ENCODE data around the gene AIG1.

AIG1 gene

GRCh38 chr6:143205585-143205984 is 144.9 kb downstream of the AIG1 start:
- H3K4me3 ChIP-seq (ENCODE audit: low read length in 2 of 2): no peak overlapping the region
- no peaks in the 10 kb centered on the region for H3K36me3 ChIP-seq (ENCODE audit: control insufficient read depth in 2 of 2, insufficient read depth in 2 of 2, low read length in 2 of 2)
- H3K27me3 ChIP-seq (ENCODE audit: control insufficient read depth in 1 of 2, insufficient read depth in 2 of 2, low read length in 2 of 2): no peaks in the 10 kb centered on the region
- H3K9me3 ChIP-seq (ENCODE audit: control insufficient read depth in 2 of 2, low read length in 2 of 2): peaks cover 0 to 3% of the 10 kb centered on the region in 2 donors
- no peak overlapping the region for H3K9ac ChIP-seq (ENCODE audit: low read length in 2 of 2)
- H3K27ac ChIP-seq (ENCODE audit: low read length): no peak overlapping the region
- H3K4me1 ChIP-seq (ENCODE audit: control insufficient read depth, insufficient read depth, low read length): no peaks in the 10 kb centered on the region

DNA sequence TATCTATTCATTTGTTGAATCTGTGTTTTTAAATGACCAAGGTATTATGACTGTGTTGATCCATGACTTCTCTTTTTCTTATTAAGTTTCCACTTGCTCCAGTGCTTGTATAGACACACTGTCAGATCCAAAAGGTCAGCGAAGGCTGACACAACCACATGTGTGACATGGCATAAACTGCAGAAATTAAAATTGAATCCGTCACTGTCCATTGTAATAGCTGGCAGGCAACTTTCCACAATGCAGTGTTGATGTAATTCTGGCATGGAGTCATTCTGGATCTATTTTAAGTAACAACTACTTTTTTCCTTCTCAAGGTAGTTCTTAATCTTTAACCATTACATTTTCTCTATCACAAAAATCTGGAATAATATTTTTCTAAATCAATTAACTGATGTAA is 145.3 kb downstream of the AIG1 start:
- Histone ChIP-seq H3K27ac (ENCODE audit: low read length) (no peak overlapping the region), H3K36me3 (ENCODE audit: control insufficient read depth in 2 of 2, insufficient read depth in 2 of 2, low read length in 2 of 2) (no peaks in the 10 kb centered on the region), H3K4me3 (ENCODE audit: low read length in 2 of 2) (no peak overlapping the region), H3K9ac (ENCODE audit: low read length in 2 of 2) (no peak overlapping the region), H3K9me3 (ENCODE audit: control insufficient read depth in 2 of 2, low read length in 2 of 2) (peaks cover 0 to 3% of the 10 kb centered on the region in 2 donors), H3K27me3 (ENCODE audit: control insufficient read depth in 1 of 2, insufficient read depth in 2 of 2, low read length in 2 of 2) (no peaks in the 10 kb centered on the region), H3K4me1 (ENCODE audit: control insufficient read depth, insufficient read depth, low read length) (no peaks in the 10 kb centered on the region)

DNA sequence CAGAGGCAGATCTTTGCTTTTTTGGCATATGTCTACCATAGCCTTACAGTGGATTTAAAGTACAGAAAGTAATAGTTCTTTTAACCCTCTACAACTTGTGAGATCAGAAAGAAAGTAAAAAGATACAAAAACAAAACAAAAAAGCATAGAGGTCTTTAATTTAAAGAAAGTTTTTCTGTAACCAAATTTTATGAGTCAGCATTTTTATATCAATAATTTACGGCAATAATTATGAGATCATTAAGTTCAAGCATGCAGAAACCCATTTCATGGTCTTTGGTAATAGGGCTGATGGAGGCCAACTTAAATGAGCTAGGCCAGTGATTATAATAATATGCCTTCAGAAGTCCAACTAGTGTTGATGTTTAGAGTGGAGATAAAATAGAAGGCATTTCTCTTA is 145.9 kb downstream of the AIG1 start:
- Histone ChIP-seq H3K27ac (ENCODE audit: low read length) (no peak overlapping the region), H3K36me3 (ENCODE audit: control insufficient read depth in 2 of 2, insufficient read depth in 2 of 2, low read length in 2 of 2) (no peaks in the 10 kb centered on the region), H3K9me3 (ENCODE audit: control insufficient read depth in 2 of 2, low read length in 2 of 2) (peaks cover 0 to 3% of the 10 kb centered on the region in 2 donors), H3K27me3 (ENCODE audit: control insufficient read depth in 1 of 2, insufficient read depth in 2 of 2, low read length in 2 of 2) (no peaks in the 10 kb centered on the region), H3K4me1 (ENCODE audit: control insufficient read depth, insufficient read depth, low read length) (no peaks in the 10 kb centered on the region), H3K9ac (ENCODE audit: low read length in 2 of 2) (no peak overlapping the region), H3K4me3 (ENCODE audit: low read length in 2 of 2) (no peak overlapping the region)

- H3K27ac ChIP-seq (ENCODE audit: low read length): no peak overlapping the region
- H3K36me3 ChIP-seq (ENCODE audit: control insufficient read depth in 2 of 2, insufficient read depth in 2 of 2, low read length in 2 of 2): no peaks in the 10 kb centered on the region
- H3K27me3 ChIP-seq (ENCODE audit: control insufficient read depth in 1 of 2, insufficient read depth in 2 of 2, low read length in 2 of 2): no peaks in the 10 kb centered on the region
- H3K9ac ChIP-seq (ENCODE audit: low read length in 2 of 2): no peak overlapping the region
- no peaks in the 10 kb centered on the region for H3K9me3 ChIP-seq (ENCODE audit: control insufficient read depth in 2 of 2, low read length in 2 of 2)
- no peaks in the 10 kb centered on the region for H3K4me1 ChIP-seq (ENCODE audit: control insufficient read depth, insufficient read depth, low read length)
- H3K4me3 ChIP-seq (ENCODE audit: low read length in 2 of 2): no peak overlapping the region
Measured at GRCh38 chr6:143210420-143210819, 149.7 kb downstream of the AIG1 start.

DNA sequence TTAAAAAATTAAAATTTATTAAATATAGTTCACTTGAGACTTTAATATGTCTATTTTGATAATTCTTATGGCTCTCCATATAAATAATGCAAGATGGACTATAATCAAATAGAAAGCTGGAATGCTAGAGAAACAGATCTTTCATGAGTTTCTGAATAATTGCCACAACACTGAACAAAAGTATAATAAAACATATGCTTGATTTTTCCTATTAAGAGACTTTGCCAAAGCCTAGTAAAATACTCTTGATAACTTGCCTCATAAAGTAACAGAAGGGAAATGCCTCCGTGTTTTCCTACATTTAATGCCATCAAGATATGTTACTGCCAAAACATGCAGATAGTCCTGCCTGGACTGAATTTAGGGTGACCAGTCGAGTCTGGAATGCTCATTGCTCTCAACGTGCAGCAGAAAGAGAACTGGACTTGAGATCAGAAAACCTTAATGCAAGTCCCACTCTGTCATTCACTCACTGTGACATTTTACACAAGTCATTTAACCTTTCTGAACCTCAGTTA is 153.2 kb downstream of the AIG1 start:
- H3K36me3 ChIP-seq (ENCODE audit: control insufficient read depth in 2 of 2, insufficient read depth in 2 of 2, low read length in 2 of 2): no peaks in the 10 kb centered on the region
- no peaks in the 10 kb centered on the region for H3K27me3 ChIP-seq (ENCODE audit: control insufficient read depth in 1 of 2, insufficient read depth in 2 of 2, low read length in 2 of 2)
- H3K4me1 ChIP-seq (ENCODE audit: control insufficient read depth, insufficient read depth, low read length): no peaks in the 10 kb centered on the region
- H3K9me3 ChIP-seq (ENCODE audit: control insufficient read depth in 2 of 2, low read length in 2 of 2): no peaks in the 10 kb centered on the region
- no peak overlapping the region for H3K27ac ChIP-seq (ENCODE audit: low read length)
- H3K4me3 ChIP-seq (ENCODE audit: low read length in 2 of 2): no peak overlapping the region
- no peak overlapping the region for H3K9ac ChIP-seq (ENCODE audit: low read length in 2 of 2)

DNA sequence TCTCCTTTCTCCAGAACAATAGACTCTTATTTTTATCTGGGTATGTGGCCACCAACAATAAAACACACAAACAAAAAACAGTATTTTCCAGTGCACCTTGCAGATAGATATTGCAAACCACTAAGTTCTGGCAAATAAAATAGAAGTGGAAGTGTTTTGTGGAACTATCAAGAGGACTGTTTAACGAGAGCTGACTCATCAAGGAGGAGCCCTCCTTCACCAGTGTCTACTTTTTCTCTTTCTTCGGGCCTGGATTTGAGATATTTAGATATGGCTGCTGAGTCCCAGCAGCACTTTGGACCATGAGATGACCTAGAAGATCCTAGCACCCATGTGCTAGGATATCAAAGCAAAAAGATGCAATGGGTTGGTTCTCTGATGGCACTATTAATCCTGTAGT is 154.7 kb downstream of the AIG1 start:
- no peak overlapping the region for H3K27ac ChIP-seq (ENCODE audit: low read length)
- no peak overlapping the region for H3K9ac ChIP-seq (ENCODE audit: low read length in 2 of 2)
- no peaks in the 10 kb centered on the region for H3K27me3 ChIP-seq (ENCODE audit: control insufficient read depth in 1 of 2, insufficient read depth in 2 of 2, low read length in 2 of 2)
- peaks cover 3% of the 10 kb centered on the region for H3K4me1 ChIP-seq (ENCODE audit: control insufficient read depth, insufficient read depth, low read length)
- H3K36me3 ChIP-seq (ENCODE audit: control insufficient read depth in 2 of 2, insufficient read depth in 2 of 2, low read length in 2 of 2): no peaks in the 10 kb centered on the region
- no peak overlapping the region for H3K4me3 ChIP-seq (ENCODE audit: low read length in 2 of 2)
- H3K9me3 ChIP-seq (ENCODE audit: control insufficient read depth in 2 of 2, low read length in 2 of 2): no peaks in the 10 kb centered on the region

DNA sequence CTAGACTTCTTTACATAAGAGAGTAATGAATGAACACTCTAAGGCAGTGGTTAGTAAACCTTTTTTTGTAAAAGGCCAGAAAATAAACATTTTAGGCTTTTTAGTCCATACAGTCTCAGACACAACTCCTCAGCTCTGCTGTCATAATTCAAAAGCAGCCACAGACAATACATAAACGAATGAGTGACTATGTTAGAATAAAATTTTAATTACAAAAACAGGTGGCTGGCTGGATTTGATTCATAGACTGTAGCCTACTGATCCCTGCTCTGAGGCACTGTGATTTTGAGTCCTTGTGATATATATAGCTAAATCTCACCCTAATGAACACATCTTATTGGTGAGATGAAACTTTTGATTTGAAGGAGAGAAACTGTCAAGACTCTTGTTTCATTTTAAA is 155.1 kb downstream of the AIG1 start:
- no peaks in the 10 kb centered on the region for H3K27me3 ChIP-seq (ENCODE audit: control insufficient read depth in 1 of 2, insufficient read depth in 2 of 2, low read length in 2 of 2)
- no peaks in the 10 kb centered on the region for H3K36me3 ChIP-seq (ENCODE audit: control insufficient read depth in 2 of 2, insufficient read depth in 2 of 2, low read length in 2 of 2)
- no peak overlapping the region for H3K9ac ChIP-seq (ENCODE audit: low read length in 2 of 2)
- H3K27ac ChIP-seq (ENCODE audit: low read length): no peak overlapping the region
- peaks cover 3% of the 10 kb centered on the region for H3K4me1 ChIP-seq (ENCODE audit: control insufficient read depth, insufficient read depth, low read length)
- H3K4me3 ChIP-seq (ENCODE audit: low read length in 2 of 2): no peak overlapping the region
- no peaks in the 10 kb centered on the region for H3K9me3 ChIP-seq (ENCODE audit: control insufficient read depth in 2 of 2, low read length in 2 of 2)

DNA sequence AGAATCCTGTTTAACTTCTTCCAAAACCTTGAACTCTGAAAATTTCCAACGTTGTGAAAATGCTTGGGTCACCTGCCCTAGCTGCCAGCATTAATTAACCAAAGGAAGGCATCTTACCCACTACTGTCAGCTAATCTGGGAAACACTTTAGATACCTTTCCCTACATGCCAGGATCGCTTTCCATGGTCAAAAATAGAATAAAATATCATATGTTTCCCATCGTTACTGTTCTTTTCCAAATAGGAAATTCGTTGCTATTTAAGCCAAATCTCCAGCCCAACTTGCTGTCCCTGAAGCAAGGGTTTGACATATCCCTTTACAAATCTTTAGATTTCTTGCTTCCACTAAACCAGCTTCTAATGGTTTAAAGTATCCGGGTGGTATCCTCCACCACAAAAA is 157.5 kb downstream of the AIG1 start:
- no peak overlapping the region for H3K27ac ChIP-seq (ENCODE audit: low read length)
- H3K9ac ChIP-seq (ENCODE audit: low read length in 2 of 2): no peak overlapping the region
- no peaks in the 10 kb centered on the region for H3K27me3 ChIP-seq (ENCODE audit: control insufficient read depth in 1 of 2, insufficient read depth in 2 of 2, low read length in 2 of 2)
- H3K4me1 ChIP-seq (ENCODE audit: control insufficient read depth, insufficient read depth, low read length): peaks cover 19% of the 10 kb centered on the region
- no peaks in the 10 kb centered on the region for H3K36me3 ChIP-seq (ENCODE audit: control insufficient read depth in 2 of 2, insufficient read depth in 2 of 2, low read length in 2 of 2)
- no peak overlapping the region for H3K4me3 ChIP-seq (ENCODE audit: low read length in 2 of 2)
- H3K9me3 ChIP-seq (ENCODE audit: control insufficient read depth in 2 of 2, low read length in 2 of 2): no peaks in the 10 kb centered on the region

DNA sequence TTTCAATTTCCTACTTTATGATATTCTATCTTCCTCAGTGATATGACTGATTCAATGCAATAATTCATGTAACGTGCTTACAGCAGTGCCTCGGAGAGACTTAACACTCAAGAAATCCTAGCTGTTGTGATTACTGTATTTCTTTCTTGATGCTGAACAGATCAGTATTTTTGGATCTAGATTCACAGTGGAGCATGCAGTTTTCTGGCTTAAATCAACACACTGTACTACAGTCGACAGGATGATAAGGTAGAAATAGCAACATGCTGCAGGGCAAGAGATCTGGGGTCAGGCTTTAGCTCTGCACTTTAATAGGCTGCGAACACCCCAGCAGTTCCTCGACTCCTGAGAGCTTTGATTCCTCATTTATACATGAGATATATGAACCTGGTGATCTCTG is 161.0 kb downstream of the AIG1 start:
- Histone ChIP-seq H3K27me3 (ENCODE audit: control insufficient read depth in 1 of 2, insufficient read depth in 2 of 2, low read length in 2 of 2) (no peaks in the 10 kb centered on the region), H3K27ac (ENCODE audit: low read length) (peak overlapping the region; percentile 64), H3K4me3 (ENCODE audit: low read length in 2 of 2) (no peak overlapping the region), H3K36me3 (ENCODE audit: control insufficient read depth in 2 of 2, insufficient read depth in 2 of 2, low read length in 2 of 2) (no peaks in the 10 kb centered on the region), H3K9ac (ENCODE audit: low read length in 2 of 2) (no peak overlapping the region), H3K9me3 (ENCODE audit: control insufficient read depth in 2 of 2, low read length in 2 of 2) (no peaks in the 10 kb centered on the region), H3K4me1 (ENCODE audit: control insufficient read depth, insufficient read depth, low read length) (peaks cover 28% of the 10 kb centered on the region)

GRCh38 chr6:143222310-143222709 is 161.6 kb downstream of the AIG1 start:
- no peaks in the 10 kb centered on the region for H3K9me3 ChIP-seq (ENCODE audit: control insufficient read depth in 2 of 2, low read length in 2 of 2)
- no peaks in the 10 kb centered on the region for H3K36me3 ChIP-seq (ENCODE audit: control insufficient read depth in 2 of 2, insufficient read depth in 2 of 2, low read length in 2 of 2)
- peak overlapping the region; percentile 64 for H3K27ac ChIP-seq (ENCODE audit: low read length)
- peaks cover 28% of the 10 kb centered on the region for H3K4me1 ChIP-seq (ENCODE audit: control insufficient read depth, insufficient read depth, low read length)
- no peaks in the 10 kb centered on the region for H3K27me3 ChIP-seq (ENCODE audit: control insufficient read depth in 1 of 2, insufficient read depth in 2 of 2, low read length in 2 of 2)
- no peak overlapping the region for H3K9ac ChIP-seq (ENCODE audit: low read length in 2 of 2)
- H3K4me3 ChIP-seq (ENCODE audit: low read length in 2 of 2): no peak overlapping the region

- Histone ChIP-seq H3K9me3 (ENCODE audit: control insufficient read depth in 2 of 2, low read length in 2 of 2) (no peaks in the 10 kb centered on the region), H3K27ac (ENCODE audit: low read length) (peak overlapping the region; percentile 64)
Measured at GRCh38 chr6:143222801-143223231, 162.1 kb downstream of the AIG1 start.

More at GRCh38 chr6:143222801-143223231, 162.1 kb downstream of the AIG1 start:
- no peaks in the 10 kb centered on the region for H3K27me3 ChIP-seq (ENCODE audit: control insufficient read depth in 1 of 2, insufficient read depth in 2 of 2, low read length in 2 of 2)
- peaks cover 28% of the 10 kb centered on the region for H3K4me1 ChIP-seq (ENCODE audit: control insufficient read depth, insufficient read depth, low read length)
- no peak overlapping the region for H3K9ac ChIP-seq (ENCODE audit: low read length in 2 of 2)
- no peak overlapping the region for H3K4me3 ChIP-seq (ENCODE audit: low read length in 2 of 2)
- no peaks in the 10 kb centered on the region for H3K36me3 ChIP-seq (ENCODE audit: control insufficient read depth in 2 of 2, insufficient read depth in 2 of 2, low read length in 2 of 2)
